Left lung (tissue), 10 donors: ENCODE results near the gene OR10Z1. TPM values are rescaled to one million over a fixed set of nuclear protein-coding genes. Genes with fewer than 3 reads are reported as not detected.

ENCODE experiments used
- ATAC-seq: fragments of 200-7000 bp; cut with Tn5 transposase; one replicate; pipeline ENCODE4 v1.9.1; 2020; ENCODE audit warnings: moderate library complexity
- DNase-seq, 4 donors: peaks; one replicate each; pipeline ENCODE4 v3.0.0-alpha.2; 2013 to 2020
- H3K27ac ChIP-seq, 2 donors: fragments of 200-600 bp; sonication (generic) in 1 of 2; one replicate each; pipeline versions ENCODE4 v1.5.0 to v1.8.0; 2020 to 2021
- H3K27me3 ChIP-seq, 2 donors: fragments of 200-600 bp; sonication (generic) in 1 of 2; one replicate each; pipeline versions ENCODE4 v1.5.0 to v1.8.0; 2020 to 2021
- H3K36me3 ChIP-seq, 2 donors: fragments of 200-600 bp; sonication (generic) in 1 of 2; one replicate each; pipeline versions ENCODE4 v1.5.0 to v1.8.0; 2020 to 2021
- H3K4me1 ChIP-seq, 2 donors: fragments of 200-600 bp; one replicate each; pipeline ENCODE4 v1.8.0; 2021
- H3K4me3 ChIP-seq, 2 donors: fragments of 200-600 bp; sonication (generic) in 1 of 2; one replicate each; pipeline versions ENCODE4 v1.5.0 to v1.8.0; 2020 to 2021; ENCODE audit warnings: mild to moderate bottlenecking in 1 of 2
- H3K9me3 ChIP-seq, 2 donors: fragments of 200-600 bp; sonication (generic) in 1 of 2; one replicate each; pipeline versions ENCODE4 v1.5.0 to v1.8.0; 2020 to 2021
- CTCF ChIP-seq, 2 donors: fragments of 200-600 bp; sonication (generic) in 1 of 2; IDR thresholded peaks; one replicate each; pipeline versions ENCODE4 v1.5.0 to v1.8.0; 2021; ENCODE audit warnings: antibody characterized with exemption in 2 of 2
- intact Hi-C, 2 donors: fragments of 100-400 bp; cut with DNase I; formaldehyde crosslinking; loops; one replicate each; pipeline versions ENCODE4 v1.11.2 to v1.14.2; 2022
- polyA plus RNA-seq, 6 donors: library from polyadenylated mRNA; unstranded; fragments of 120-200 nt; gene quantifications; one replicate each; pipeline ENCODE4 v1.2.1, GENCODE V29; 2013; ENCODE audit not compliant: insufficient read length in 6 of 6
- total RNA-seq, 2 donors: library from RNA; stranded (reverse); fragmentation: NEBNext Ultra II Directional; extraction: Animal tissue kit (Norgen Biotek cat#: 25700); gene quantifications; one replicate each; pipeline ENCODE4 v1.2.1, GENCODE V29; 2021
- donor health status: DM: no; HTN: yes; CAD: no.
- donor health status: DM: no; HTN: no; CAD: no.

OR10Z1 gene
- total and polyA plus RNA-seq, 8 donors, result 0.17 to 0.38 (median 0.23) TPM; not detected in 2

- peaks cover 0 to 6% of the 10 kb centered on the region in 2 donors for H3K4me1 ChIP-seq
- ATAC-seq (no peak), DNase-seq (no peak)
- H3K27ac ChIP-seq, result no peak overlapping the region
- H3K27me3 ChIP-seq, result no peaks in the 10 kb centered on the region
- intact Hi-C loops, result no loop called here
- no peaks in the 10 kb centered on the region for H3K9me3 ChIP-seq
- H3K36me3 ChIP-seq, result no peaks in the 10 kb centered on the region
- no peak for TF ChIP-seq CTCF (IDR thresholded peaks at IDR 0.05)
- H3K4me3 ChIP-seq, result no peak overlapping the region
These were observed 49.0 kb downstream of the OR10Z1 start for GRCh38 chr1:158654086-158654485.

DNA sequence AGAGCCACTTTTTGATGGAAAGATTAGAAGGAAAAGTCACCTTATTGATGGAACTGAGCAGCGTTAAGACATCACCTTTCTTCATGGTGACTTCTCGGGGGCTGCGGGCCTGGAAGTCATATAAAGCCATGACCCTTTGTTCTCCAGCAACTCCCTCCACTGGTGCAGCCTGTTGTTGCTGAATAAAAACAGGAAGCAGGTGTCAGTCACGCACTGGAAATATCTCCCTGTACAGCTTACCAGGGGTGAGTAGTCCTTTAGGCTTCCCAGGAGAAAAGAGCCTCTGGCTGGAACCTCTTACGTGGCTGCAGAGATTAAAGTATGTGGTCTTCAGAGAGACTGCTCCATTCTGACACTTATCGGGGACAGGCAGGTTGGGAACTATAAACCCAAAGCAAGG, 49.5 kb downstream of the OR10Z1 start:
- intact Hi-C loops, result no loop called here

More for the DNA sequence above, 49.5 kb downstream of the OR10Z1 start:
- peaks cover 0 to 6% of the 10 kb centered on the region in 2 donors for H3K4me1 ChIP-seq
- no peaks in the 10 kb centered on the region for H3K9me3 ChIP-seq
- no peak for TF ChIP-seq CTCF (IDR thresholded peaks at IDR 0.05)
- H3K4me3 ChIP-seq, result no peak overlapping the region
- H3K27me3 ChIP-seq, result no peaks in the 10 kb centered on the region
- no peaks in the 10 kb centered on the region for H3K36me3 ChIP-seq
- ATAC-seq, result no peak
- H3K27ac ChIP-seq, result no peak overlapping the region
- DNase-seq, result no peak

Other genes starting within 250 kb of the OR10Z1 start
- gene OR10T2, start 205.8 kb upstream of the OR10Z1 start, total RNA-seq, result not detected
- gene OR10T2, start 205.8 kb upstream of the OR10Z1 start, polyA plus RNA-seq, result not detected
- gene OR10K2, start 179.0 kb upstream of the OR10Z1 start, total RNA-seq, result not detected
- under 1 TPM in 1 of 6 donors, not detected in 5; 0.09 TPM for gene OR10K2, start 179.0 kb upstream of the OR10Z1 start, polyA plus RNA-seq
- not detected for gene OR10K1, start 143.4 kb upstream of the OR10Z1 start, total RNA-seq
- gene OR10K1, start 143.4 kb upstream of the OR10Z1 start, polyA plus RNA-seq, result under 1 TPM in 2 of 6 donors, not detected in 4; 0.04 to 0.06 TPM
- gene OR10R2, start 133.0 kb upstream of the OR10Z1 start, total RNA-seq, result not detected
- not detected for gene OR10R2, start 133.0 kb upstream of the OR10Z1 start, polyA plus RNA-seq
- not detected for gene OR6Y1, start 50.9 kb upstream of the OR10Z1 start, total RNA-seq
- gene OR6Y1, start 50.9 kb upstream of the OR10Z1 start, polyA plus RNA-seq, result not detected
- gene OR6P1, start 34.7 kb upstream of the OR10Z1 start, total RNA-seq, result not detected
- gene OR6P1, start 34.7 kb upstream of the OR10Z1 start, polyA plus RNA-seq, result not detected
- not detected for gene OR10X1, start 25.4 kb upstream of the OR10Z1 start, total RNA-seq
- gene OR10X1, start 25.4 kb upstream of the OR10Z1 start, polyA plus RNA-seq, result not detected
- under 1 TPM; 0.06 to 0.45 TPM for gene SPTA1, start 81.4 kb downstream of the OR10Z1 start, total RNA-seq
- 10 to 100 TPM in 2 of 6 donors, 1 to 10 TPM in 4; 8.3 to 13.3 (median 9.8) TPM for gene SPTA1, start 81.4 kb downstream of the OR10Z1 start, polyA plus RNA-seq
- gene OR6K2, start 95.4 kb downstream of the OR10Z1 start, total RNA-seq, result not detected
- not detected for gene OR6K2, start 95.4 kb downstream of the OR10Z1 start, polyA plus RNA-seq
- gene OR6K3, start 115.5 kb downstream of the OR10Z1 start, total RNA-seq, result under 1 TPM in 1 of 2 donors, not detected in 1; 0.21 TPM
- under 1 TPM in 1 of 6 donors, not detected in 5; 0.10 TPM for gene OR6K3, start 115.5 kb downstream of the OR10Z1 start, polyA plus RNA-seq
- not detected for gene OR6K6, start 149.5 kb downstream of the OR10Z1 start, total RNA-seq
- not detected for gene OR6K6, start 149.5 kb downstream of the OR10Z1 start, polyA plus RNA-seq
- gene OR6N1, start 166.9 kb downstream of the OR10Z1 start, total RNA-seq, result under 1 TPM in 1 of 2 donors, not detected in 1; 0.26 TPM
- not detected for gene OR6N1, start 166.9 kb downstream of the OR10Z1 start, polyA plus RNA-seq
- under 1 TPM in 1 of 2 donors, not detected in 1; 0.08 TPM for gene OR6N2, start 175.9 kb downstream of the OR10Z1 start, total RNA-seq
- not detected for gene OR6N2, start 175.9 kb downstream of the OR10Z1 start, polyA plus RNA-seq
- gene MNDA, start 226.1 kb downstream of the OR10Z1 start, total RNA-seq, result 10 to 100 TPM; 21.9 to 82.3 TPM
- gene MNDA, start 226.1 kb downstream of the OR10Z1 start, polyA plus RNA-seq, result 1 to 10 TPM; 5.1 to 7.4 (median 6.1) TPM